ENCODE data around the gene ARL6IP5.

Gene ARL6IP5, protein sequence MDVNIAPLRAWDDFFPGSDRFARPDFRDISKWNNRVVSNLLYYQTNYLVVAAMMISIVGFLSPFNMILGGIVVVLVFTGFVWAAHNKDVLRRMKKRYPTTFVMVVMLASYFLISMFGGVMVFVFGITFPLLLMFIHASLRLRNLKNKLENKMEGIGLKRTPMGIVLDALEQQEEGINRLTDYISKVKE

DNA sequence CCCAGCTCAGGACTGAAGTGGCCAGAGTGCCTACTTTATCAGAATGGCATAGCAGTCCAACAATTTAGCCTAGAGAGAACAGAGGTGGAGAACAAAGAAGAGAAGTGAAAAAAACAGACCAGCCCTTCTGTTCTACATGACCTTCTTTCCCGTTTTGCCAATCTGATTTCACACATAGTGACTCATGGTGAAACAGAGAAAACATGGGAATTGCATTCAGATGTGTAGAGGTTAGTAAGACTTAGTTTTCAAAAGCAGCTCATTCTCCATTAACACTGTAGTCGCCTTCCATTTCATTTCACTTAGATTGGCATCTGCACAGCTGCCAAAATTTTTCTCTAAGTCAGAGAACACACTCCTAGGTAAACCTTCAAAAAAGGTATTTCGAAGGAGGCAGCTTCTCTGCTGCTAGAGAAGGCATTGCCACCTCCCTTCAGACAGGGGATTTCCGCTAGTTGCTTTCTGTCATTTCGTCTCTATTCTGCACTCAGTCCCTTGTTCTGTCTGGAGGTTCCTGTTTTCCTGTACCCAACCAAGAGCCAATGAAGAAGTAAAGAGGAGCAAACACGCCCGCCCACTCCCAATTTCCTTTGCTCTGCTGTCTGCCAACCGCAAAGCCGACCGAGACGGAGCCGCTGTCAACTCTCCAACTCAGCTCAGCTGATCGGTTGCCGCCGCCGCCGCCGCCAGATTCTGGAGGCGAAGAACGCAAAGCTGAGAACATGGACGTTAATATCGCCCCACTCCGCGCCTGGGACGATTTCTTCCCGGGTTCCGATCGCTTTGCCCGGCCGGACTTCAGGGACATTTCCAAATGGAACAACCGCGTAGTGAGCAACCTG, at the start of gene ARL6IP5:
Gene ARL6IP5, plus strand, starts transcription at position 612 of the 842 bp plus-strand sequence. Its CDS starts 111 bp downstream, at position 723.
- FAIRE-seq = no peak

DNA sequence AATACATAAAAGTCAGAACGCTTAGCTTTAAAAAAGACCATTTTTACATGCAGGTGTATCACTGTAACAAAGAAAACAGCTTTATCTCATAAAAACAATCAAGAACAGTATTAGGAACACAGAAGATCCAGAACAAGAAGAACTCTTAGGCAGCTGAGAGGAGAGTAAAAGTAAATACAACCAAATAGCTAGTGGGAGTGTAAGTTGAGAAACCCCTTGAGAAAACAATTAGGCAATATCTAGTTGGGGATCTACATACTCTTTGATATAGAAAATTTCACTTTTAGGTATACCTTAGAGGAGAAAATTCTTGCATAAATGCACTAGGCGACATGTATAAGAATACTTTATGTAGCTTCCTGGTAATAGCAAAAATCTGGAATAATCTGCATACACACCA, 40.1 kb upstream of the ARL6IP5 start:
- FAIRE-seq = no peak

DNA sequence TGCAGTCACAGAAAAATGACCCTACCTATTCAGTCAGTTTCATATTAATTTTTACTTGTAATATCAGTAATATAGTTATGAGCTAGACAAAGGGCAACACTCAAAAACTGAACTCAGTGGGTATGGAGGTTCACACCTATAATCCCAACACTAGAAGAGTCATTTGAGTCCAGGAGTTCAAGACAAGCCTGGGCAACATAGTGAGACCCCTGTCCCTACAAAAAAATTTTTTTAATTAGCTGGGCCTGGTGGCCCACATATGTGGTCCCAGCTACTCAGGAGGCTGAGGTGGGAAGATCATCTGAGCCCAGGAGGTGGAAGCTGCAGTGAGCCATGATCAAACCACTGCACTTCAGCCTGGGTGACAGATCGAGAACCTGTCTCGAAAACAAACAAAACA, 35.7 kb upstream of the ARL6IP5 start:
- FAIRE-seq = no peak

DNA sequence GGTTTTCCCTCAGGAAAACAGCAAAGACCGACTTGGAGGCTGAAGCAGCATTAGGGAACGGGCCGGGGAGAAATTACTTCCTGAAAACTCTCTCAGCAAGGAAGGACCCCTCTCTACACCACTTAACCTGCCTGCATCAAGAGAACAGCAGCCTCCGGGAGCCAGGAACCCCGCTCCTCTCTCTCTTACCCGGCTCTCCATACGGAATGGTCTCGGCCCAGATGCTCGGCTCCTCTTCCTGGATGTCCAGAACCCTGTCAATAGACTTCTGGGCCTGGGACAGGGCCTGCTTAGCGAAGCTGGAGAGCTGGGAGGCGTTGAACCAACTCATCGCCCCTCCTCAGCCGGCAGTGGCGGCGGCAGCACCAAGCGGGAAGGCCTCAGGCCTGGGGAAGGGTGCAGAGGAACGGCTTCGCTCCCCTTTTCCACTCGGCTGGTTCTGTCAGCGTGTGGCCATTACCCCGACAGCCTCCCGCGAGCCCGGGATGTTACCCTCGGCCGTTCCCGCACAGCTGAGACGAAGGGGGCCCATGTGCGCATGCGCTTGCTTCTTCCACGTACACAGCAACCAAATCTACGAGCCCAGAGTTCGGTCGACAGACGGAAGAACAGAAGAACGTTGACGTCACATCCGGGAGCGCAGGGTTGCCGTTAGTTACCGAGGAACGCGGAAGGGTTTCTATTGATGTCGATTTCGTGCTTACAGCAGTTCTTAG, 32.8 kb upstream of the ARL6IP5 start, which contains the start of gene TMF1:
Gene TMF1, minus strand, starts transcription at position 578 of the 716 bp plus-strand sequence. Its CDS starts 247 bp downstream, at position 331.
- FAIRE-seq = peak; percentile 90

DNA sequence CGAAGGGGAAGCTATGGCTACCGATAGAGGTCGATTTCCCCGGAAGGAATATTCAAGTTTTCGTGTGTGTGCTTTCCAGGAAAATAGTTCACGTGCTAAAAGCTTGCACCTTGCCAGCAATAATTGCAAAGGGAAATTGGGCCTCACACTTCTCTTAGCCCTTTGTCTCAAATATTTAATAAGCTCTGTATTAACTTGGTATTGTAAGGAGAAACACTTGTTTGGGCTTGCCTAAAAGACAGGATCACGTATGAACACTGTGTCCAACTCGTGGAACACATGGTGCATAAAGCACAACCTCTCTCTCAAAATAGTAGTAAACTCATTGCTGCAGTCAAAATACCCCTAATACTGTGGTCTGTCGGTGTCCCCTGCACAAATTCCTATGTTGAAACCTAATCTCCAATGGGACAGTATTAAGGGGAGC, 32.3 kb upstream of the ARL6IP5 start:
- FAIRE-seq = no peak

DNA sequence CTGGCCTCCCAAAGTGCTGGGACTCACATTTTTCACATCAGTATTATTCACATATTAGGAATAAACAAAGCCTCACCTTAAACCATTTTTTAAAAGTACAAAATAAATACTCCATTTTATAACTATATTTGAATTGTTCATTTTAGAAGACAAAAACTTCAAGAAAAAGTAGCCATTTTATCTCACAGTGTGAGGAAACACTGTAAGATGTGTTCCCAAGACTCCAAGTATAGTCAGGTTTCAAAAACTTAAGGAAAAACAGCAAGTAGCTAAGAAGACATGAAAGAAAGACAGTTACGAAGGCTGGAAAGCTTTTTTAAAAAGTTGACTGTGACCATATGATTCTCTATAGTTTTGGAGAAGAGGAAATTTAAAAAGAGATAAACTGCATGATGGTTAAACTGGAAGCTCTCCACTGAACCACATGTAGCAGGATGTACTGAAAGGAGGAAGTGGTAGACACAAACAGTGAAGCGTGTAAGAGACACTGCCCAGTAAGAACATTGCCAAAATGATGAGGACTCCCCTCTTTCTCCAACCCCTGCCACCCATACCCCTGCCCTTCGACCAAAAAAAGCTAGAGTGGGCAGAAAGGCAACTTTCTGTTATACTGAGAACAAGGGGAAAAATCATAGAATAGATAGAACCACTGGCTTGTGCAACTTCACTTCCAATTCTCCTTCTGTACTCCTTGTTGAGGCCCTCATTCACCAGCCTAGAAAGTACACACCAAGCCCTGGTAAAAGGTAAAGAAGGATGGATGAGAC, 26.4 kb upstream of the ARL6IP5 start:
- no peak for FAIRE-seq

DNA sequence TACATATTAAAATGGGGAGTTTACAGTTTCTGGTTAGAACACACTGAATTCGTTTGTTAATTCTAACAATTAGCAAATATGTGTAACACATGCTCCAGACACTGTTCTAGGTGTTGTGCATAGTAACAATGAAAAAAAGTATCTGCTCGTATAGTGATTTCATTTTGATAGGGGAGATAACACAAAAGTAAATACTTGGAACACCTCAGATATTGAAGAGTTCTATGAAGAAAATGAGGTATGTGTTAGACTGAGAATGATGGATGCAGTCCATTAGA, 25.9 kb upstream of the ARL6IP5 start:
- no peak for FAIRE-seq

DNA sequence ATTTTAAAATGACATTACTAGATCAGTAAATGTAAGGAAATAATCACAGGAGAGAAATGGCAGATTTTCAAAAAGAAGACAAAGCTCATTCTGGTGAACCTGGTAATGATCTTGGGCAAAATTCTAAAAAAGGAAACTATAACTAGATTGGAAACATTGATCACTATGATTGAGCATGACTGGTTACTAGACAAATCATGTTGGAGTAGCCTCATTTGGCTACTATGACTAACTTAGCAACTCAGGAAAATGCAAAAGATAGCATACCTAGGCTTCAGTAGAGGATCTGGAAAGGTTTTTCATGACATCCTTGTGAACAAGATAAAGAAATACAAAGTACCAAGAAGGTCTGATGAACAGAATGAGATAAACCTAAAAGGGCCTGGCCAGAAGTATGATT, 25.0 kb upstream of the ARL6IP5 start:
- FAIRE-seq = no peak

DNA sequence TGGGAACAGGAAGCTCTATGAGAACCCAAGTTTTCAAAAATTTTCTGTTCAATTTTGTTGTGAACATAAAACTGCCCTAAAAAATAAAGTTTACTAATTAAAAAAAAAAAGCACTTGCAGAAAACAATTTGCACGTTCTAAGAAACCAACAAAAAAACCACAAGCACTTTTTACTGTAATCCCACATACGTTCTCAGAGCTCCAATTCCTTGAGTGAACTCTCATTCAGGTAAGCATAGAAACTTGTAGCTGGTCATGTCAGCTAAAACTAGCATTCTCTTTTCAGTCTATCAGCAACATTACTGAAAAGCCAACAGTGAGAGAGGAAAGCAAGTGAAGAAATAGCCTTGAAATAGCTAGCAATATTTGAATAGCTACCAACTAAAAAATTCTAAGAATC, 21.1 kb upstream of the ARL6IP5 start:
- no peak for FAIRE-seq

DNA sequence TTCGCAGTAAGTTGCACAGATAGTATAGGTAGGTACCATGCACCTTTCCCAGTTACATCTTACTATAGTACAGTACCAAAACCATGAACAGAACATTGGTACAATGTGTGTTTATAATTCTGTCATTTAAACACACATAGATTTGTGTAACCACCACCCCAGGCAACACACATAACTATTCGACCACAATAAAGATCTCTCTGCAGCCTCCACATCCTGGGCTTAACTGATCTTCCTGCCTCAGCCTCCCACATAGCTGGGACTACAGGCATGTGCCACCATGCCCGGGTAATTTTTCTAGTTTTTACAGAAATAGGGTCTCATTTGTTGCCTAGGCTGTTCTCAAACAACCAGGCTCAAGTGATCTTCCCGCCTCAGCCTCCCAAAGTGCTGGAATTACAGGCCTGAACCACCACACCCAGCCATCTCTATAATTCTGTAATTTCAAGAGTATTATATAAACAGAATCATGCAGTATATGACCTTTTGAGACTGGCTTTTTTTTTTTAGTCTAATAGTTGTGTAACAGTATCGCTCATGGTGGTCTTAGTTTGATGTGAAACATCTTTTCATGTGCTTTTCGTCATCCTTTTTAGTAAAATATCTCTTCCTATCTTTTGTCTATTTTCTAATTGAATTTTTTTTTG, 19.3 kb upstream of the ARL6IP5 start:
- no peak for FAIRE-seq

DNA sequence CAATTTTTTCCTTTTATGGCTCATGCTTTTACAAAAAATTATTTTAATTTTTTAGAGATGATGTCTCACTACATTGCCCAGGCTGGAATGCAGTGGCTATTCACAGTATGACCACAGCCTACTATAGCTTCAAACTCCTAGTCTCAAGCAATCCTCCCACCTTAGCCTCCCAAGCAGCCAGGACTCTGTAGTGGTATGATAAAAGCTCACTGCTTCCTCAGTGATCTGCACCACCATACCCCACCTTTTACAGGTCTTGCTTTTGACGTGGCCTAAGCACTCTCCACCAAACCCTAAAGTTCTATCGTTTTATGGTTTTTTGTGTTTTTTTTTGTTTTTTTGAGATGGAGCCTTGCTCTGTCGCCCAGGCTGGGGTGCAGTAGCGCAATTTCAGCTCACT, 18.6 kb upstream of the ARL6IP5 start:
- FAIRE-seq = no peak

DNA sequence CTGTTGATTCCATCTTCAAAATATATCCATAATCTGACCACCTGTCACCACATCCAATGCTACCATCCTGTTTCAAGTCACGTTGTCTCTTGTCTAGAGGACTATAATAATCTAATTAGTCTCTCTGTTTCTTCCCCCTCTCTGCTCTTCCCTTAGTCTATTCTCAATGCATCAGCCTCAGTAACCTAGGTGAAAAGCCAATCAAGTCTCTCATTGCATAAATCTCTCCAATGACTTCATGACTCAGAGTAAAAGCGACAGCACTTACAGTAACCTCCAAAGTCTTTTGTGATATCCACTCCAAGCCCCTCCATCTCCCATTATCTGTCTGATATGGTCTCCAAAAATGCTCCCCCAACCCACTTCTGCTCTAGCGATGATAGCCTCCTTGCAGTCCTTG, 11.8 kb upstream of the ARL6IP5 start:
- no peak for FAIRE-seq

DNA sequence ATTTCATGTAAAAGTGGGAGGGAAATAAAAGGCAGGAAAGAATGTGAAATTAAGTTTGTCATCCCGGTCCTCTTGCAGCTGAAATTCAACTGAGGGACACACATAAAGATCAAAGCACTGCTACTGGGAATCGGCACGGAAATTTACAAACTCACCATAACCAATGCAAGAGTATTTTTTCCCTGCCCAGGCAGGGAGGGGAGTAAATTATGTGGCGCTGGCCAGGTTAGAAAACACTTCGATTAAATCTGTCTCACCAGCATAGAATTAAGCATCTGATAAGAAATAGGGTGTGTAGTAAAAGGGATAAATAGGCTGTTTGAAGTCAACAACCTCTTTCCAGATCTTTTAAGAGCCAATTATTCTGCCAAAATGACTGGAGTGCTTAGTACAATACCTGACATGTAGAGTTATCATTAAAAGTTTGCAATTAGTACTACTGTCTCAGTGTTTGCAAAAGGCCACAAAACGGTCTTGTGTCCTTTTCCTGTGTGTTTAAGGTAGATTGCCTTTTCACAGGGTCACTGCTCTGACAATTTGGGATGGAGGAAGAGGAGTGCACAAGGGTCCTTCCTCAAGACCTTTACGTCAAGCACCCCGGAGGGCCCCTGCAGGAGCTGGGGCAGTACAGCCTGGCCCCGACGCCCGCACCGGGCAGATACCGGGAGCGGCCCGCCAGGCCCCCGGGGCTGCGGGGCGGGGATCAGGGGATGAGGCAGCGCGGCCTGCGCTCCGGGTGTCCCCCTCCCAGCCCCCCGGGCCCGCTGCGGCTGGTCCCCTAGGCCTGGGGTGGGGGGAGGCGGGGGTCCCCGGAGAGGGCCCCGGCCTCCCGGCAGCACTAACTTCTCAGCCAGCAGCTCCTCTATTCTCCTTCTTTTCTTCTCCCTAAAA, 5.2 kb upstream of the ARL6IP5 start:
- no peak for FAIRE-seq

DNA sequence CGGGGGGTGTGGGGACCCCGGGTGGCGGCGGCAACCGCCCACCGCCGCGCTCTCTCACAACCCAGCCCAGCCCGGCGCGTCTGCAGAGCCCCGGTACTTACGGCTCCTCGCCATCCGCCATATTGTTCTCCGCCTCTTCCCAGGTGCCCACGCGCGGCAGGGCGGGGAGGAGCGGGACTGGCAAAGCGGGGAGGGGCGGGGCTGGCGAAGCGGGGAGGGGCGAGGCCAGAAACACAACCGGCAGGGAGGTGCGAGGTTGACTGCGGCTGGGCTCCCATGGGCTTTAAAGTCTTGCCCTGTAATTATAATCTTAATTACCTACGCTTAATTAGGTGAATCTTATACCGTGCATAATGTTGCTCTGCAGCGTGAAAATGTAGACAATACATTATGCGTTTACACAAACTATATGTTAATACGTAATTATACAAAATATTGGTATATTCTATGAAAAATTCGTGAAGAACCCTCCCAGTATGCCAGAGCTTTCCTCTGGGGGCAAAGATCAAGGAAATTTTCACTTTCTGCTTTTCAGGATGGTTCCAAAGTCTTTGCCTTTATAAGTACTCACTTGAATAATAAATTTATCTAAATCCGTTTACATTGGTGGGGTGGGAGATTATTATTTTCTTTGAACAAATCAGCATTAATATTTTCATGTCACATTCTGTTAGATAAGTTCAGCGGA, 4.4 kb upstream of the ARL6IP5 start, which contains the start of gene UBA3:
Gene UBA3, minus strand, starts transcription at position 133 of the 688 bp plus-strand sequence. Its CDS starts 12 bp downstream, at position 121.
- FAIRE-seq = no peak

DNA sequence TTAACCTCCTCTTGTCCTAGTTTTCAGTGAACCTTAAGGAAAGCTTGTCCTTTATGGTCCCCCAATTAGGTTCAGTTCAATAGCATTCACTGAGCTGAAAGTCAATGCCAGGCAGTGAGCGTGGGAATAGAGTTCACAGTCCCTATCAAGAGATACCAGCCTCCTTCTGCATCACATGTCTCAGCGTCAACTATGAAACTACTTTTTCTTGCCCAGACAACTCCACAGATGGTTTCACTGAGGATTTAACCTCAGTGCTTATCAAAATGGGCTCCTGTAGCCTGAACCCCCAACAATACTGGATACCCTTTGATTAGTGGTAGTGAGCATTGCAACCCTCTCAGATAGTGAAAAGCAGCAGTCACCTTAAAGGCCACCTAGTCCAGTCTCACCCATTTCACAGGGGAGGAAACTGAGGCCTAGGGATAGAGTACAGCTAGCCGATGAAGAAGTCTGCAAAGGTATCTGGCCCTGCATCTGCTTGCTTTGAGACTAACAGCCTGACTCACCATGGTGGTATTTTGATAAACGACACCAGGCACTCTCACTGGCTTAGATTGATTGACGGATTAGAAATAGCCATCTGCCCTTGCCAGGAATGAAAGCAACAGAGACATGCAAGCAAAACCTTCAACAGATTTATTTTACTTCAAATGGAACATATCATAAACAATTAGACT, 3.0 kb upstream of the ARL6IP5 start:
- no peak for FAIRE-seq

DNA sequence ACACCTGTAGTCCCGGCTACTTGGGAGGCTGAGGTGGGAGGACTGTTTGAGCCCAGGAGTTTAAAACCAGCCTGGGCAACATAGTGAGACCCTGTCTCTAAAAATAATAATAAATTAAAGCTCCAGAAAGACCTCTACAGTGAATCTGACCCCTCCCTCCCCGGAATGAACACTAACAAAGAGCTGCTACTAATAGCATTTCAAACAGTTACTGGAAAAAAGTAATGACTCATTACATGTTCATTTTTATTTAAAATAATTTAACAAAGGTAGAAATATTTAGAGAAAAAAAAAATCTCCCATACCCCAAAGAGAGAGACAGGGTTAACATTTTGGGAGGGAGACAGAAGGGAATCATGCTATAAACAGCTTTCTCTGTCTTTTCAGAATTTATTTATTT, 2.4 kb upstream of the ARL6IP5 start:
- no peak for FAIRE-seq

DNA sequence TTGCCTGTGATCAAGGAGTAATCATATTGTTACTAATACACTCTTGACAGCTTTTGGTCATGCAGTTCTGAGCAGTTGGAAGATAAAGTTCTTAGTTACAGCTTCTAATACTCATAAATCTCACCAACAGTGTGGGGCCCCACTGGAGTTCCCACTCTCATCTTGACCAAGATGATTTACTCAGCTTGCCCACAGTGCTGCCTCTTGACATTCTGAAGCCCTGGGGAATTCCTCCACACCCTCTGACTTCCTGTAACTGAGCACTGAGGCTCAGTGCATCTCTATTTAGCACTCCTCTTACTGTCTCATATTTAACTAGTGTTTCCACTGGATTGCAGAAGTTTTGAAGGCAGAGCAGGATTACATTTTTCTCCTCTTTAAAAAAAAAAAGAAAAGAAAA, 1.9 kb upstream of the ARL6IP5 start:
- no peak for FAIRE-seq

DNA sequence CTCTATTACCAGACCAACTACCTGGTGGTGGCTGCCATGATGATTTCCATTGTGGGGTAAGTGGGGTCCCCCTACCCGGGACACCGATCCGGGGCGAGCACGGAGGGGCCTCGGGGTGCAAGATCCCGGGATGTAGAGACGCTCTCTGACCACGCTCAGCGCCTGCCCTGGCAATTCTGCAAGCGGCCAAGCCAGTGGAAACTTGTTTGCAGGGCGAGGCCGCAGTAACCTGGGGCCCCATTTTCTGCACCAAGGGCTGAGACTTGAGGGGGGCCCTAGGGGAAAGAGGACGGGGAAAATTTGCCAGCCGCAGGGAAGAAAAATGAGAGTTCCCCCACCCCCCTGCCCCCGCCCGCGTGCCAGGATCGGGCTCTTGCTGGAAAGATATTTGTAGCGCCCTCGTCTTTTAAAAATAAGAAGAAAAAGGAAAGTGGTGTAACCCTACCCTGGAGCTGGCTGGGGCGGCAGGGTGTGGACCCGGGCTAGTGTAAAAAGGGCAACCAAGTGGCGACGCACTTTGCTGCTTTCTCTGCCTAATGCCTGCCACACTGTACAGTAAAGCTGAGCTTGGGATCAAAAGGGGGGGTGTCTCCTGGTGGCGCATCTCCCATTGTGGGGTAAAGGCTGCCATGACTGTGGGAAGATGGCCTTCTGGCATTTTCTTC, 563 bp downstream of the ARL6IP5 start:
- no peak for FAIRE-seq
